GM19452 (cell line): ENCODE results near the gene DUSP15.
A peak's percentile ranks its signal among the peaks of the same experiment; 100 is the strongest.
"Not testable (repeated sequence)": the region's sequence is repeated elsewhere in the genome, so short reads cannot be mapped to it uniquely, and the experiment has no call there.

Experiments used
- ATAC-seq: cut with Tn5 transposase; IDR thresholded peaks from one replicate; pipeline ENCODE4 v1.9.1; 2021; ENCODE audit not compliant: unreplicated experiment

DUSP15 gene

DNA sequence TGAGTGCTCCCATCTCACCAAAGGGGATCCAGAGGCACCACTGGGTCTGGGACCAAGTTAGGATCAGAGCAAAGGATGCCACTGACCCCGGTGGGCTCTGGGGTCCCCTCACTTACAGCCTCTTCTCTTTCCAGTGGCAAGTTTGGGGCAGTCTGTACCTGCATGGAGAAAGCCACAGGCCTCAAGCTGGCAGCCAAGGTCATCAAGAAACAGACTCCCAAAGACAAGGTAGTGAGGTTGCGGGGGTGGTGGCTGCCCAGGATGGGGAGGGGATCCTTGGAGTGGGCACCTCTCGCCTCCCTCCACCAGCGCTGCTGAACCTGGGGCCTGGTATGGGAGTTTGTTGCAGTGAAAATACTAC lies 46.2 kb downstream of the DUSP15 start:
- no peak for ATAC-seq

DNA sequence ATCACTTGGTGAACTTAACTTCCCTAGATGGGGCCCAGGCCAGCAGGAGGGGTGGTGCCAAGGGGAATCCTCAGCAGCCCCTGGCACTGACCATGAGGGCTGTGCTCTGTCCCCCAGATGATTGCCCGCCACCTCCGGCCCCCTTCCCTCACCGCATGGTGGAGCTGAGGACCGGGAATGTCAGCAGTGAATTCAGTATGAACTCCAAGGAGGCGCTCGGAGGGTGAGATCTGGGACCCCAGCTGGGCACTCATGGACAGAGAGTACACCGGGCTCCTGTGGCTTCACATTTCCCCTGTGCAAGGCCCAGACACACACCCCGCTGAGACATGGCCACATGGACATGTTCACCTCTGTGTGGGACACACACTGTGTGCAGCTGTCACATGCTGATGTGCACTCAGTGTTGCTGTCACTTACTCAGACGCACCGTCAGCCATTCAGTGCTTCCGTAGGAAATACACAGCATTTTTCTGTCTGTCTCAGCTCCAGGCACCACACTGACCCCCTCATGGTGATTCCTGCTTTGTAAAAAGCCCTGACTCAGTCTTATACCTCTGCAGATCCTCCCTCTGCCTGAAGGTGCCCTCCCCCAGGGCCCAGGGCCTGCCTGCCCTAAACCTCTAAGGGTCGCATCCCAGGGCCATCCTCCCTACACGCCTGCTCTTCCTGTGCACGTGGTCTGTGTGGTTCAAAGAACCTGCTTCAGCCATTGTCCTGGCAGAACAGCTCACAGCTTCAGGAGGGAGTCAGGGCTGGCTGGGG lies 46.8 kb downstream of the DUSP15 start:
- ATAC-seq = no peak

GRCh38 chr20:31822421-31823330 lies 47.7 kb downstream of the DUSP15 start:
- ATAC-seq = peak; percentile 74

GRCh38 chr20:31821427-31821826 lies 48.9 kb downstream of the DUSP15 start:
- ATAC-seq = no peak

DNA sequence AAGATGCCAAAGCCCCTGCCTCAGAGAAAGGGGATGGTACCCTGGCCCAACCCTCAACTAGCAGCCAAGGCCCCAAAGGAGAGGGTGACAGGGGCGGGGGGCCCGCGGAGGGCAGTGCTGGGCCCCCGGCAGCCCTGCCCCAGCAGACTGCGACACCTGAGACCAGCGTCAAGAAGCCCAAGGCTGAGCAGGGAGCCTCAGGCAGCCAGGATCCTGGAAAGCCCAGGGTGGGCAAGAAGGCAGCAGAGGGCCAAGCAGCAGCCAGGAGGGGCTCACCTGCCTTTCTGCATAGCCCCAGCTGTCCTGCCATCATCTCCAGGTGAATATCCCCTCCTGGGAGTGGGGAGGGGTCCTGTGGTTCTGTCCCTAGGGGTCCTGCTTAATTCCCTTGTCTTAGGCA lies 50.1 kb downstream of the DUSP15 start:
- ATAC-seq = no peak

DNA sequence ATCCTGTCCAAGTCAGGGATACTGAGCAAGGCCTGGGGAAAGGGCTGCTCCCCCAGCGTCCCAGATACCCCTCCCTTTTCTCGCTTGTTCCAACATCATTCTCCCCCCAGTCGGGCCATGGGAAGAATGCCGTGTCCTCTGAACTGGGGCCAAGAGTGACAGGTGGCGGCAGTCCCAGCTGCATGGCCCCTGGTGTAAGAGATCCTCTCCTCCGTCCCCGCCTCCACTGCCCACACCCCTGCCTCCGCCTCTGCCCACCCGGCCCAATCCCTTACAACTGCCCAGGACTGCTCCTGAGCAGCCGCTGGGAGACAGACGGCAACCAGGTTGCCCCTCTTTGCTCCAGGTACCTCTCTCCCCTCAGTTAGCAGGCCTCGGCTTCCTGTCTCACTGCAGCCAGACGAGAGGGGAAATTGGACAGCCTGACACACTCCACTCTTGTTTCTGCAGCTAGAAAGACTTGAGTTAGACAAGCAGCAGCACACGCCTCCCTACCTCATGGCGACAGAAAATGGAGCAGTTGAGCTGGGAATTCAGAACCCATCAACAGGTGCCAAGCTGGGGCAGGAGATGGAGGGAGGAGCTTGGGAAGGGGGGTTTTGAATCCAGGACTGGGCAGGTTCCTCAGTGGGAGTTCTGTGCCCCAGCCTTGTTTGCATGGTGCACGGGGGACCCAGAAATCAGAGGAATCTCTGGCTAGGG lies 51.1 kb downstream of the DUSP15 start, which contains the start of gene MYLK2:
Gene MYLK2 (plus strand): TSS at position 274 of the 702 bp plus-strand sequence. CDS start 225 bp downstream, at position 499.
- no peak for ATAC-seq

DNA sequence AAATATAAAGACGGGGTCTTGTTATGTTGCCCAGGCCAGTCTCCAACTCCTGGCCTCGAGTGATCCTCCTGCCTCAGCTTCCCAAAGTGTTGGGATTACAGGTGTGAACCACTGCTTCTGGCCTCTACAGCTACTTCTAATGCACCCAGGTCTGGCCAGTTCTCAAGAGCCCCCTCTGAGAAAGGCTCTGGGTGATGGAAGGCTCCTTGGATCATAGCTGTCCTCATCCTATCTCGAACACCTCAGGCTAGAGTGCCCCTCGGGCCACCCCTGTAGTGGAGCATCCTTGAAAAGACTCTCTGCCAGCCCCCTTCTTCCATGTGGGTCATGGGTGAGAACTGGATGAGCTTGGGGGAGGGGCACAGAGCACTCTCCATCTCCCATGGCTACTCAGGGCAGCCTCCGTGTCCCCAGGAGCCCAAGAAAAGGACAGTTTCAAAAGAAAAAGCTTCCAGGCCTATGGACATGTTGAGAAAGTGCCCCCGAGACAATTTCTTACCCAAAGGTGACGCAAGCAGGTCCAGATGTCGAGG lies 51.9 kb downstream of the DUSP15 start:
- ATAC-seq = no peak

DNA sequence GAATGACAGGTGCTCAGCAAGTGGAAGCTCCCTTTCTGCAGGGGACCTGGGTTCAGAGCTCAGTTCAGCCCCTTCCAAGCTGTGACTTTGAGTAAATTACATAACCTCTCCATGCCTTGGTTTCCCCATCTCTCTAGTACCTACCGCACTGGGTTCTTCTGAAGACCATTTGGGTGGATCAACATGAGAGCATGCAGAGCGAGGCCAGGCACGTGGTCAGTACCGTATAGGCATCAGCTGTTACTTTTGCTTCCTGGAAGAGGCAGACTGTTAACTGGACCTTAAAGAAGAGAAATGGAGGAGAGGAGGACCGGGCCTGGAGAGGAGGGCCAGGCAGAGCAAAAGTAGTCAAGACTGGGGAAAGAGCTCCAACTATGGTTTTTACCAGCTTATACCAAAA lies 52.9 kb downstream of the DUSP15 start:
- ATAC-seq = no peak

DNA sequence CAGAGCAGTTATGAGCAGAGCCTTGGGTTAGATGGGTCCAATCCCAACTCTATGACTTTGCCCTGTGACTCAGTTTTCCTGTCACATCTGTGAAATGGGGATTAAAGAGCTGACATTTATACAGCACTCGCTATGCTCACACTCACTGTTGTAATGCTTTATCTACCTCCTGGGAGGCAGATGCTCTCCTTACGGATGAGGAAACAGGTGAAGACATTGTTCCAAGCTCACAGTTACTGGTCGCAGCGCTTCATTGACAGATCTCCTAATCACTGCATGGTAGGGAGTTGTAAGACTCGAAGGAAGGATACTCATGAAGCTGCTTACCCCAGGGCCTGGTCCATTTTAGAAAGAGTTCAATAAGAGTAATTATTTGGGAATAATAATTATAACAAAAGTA lies 54.1 kb downstream of the DUSP15 start:
- no peak for ATAC-seq

GRCh38 chr20:31815408-31816188 lies 54.7 kb downstream of the DUSP15 start:
- ATAC-seq = no peak

DNA sequence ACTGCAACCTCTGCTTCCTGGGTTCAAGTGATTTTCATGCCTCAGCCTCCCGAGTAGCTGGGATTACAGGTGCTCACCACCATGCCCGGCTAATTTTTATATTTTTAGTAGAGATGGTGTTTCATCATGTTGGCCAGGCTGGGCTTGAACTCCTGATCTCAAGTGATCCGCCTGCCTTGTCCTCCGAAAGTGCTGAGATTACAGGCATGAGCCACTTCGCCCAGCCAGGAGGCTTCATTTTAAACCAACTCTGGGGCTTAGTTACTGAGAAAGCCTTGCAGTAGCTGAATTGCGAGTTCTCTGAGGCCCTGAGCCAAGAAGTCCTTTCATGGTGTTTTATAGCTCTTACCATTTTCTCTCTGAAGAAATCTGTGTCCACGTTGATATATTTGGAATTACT lies 56.2 kb downstream of the DUSP15 start:
- ATAC-seq = not testable (repeated sequence)

GRCh38 chr20:31813611-31814010 lies 56.7 kb downstream of the DUSP15 start:
- no peak for ATAC-seq

GRCh38 chr20:31811796-31812728 lies 58.3 kb downstream of the DUSP15 start:
- ATAC-seq = no peak

- ATAC-seq = no peak
Measured at GRCh38 chr20:31811198-31811597, 59.1 kb downstream of the DUSP15 start.
